Activated naive CD4-positive, alpha-beta T cell treated with anti-CD3 and anti-CD28 coated beads for 36 hours (primary cell): ENCODE data around the gene HAPLN1. TPM values are rescaled to one million over a fixed set of nuclear protein-coding genes. Genes with fewer than 3 reads are reported as not detected.

ENCODE experiments used
- CTCF ChIA-PET: fragments of 350-600 bp; sonication (Branson Sonifier 250); formaldehyde crosslinking; loops from one replicate; lab custom pipeline; 2021; ENCODE audit warnings: antibody characterized with exemption; lab: Charles Lee
- DNase-seq: peaks from one replicate; pipeline ENCODE4 v3.0.0-alpha.2; 2020
- H3K27ac Mint-ChIP-seq: one replicate; pipeline ENCODE4 v1.8.0; 2021; ENCODE audit warnings: mild to moderate bottlenecking, mixed read lengths
- H3K27me3 Mint-ChIP-seq: one replicate; pipeline ENCODE4 v1.8.0; 2021; ENCODE audit warnings: low read depth, mixed read lengths
- H3K36me3 Mint-ChIP-seq: one replicate; pipeline ENCODE4 v1.8.0; 2021; ENCODE audit warnings: low read depth, mixed read lengths
- H3K4me1 Mint-ChIP-seq: one replicate; pipeline ENCODE4 v1.8.0; 2021; ENCODE audit warnings: low read depth, mixed read lengths
- H3K4me3 Mint-ChIP-seq: one replicate; pipeline ENCODE4 v1.8.0; 2021; ENCODE audit warnings: mild to moderate bottlenecking, moderate library complexity, mixed read lengths
- H3K9me3 Mint-ChIP-seq: one replicate; pipeline ENCODE4 v1.8.0; 2021; ENCODE audit warnings: mixed read lengths
- intact Hi-C: fragments of 100-400 bp; cut with micrococcal nuclease; formaldehyde crosslinking; loops from one replicate; pipeline ENCODE4 v1.15.1; 2023
- total RNA-seq, 2 experiments: library from RNA; stranded (reverse); gene quantifications; one replicate each; pipeline ENCODE4 v1.2.3, GENCODE V29; 2021

Gene HAPLN1
- total RNA-seq, 2 experiments from 2014 or later: not detected

GRCh38 chr5:83714810-83715209 lies 5.8 kb downstream of the HAPLN1 start:
- H3K27ac Mint-ChIP-seq: no peak overlapping the region
- intact Hi-C loops: loop anchor here (5.0 kb wide), 2 partner anchors 212 to 1363 kb away; no protein-coding TSS in a partner anchor
- CTCF ChIA-PET: no interaction called here

DNA sequence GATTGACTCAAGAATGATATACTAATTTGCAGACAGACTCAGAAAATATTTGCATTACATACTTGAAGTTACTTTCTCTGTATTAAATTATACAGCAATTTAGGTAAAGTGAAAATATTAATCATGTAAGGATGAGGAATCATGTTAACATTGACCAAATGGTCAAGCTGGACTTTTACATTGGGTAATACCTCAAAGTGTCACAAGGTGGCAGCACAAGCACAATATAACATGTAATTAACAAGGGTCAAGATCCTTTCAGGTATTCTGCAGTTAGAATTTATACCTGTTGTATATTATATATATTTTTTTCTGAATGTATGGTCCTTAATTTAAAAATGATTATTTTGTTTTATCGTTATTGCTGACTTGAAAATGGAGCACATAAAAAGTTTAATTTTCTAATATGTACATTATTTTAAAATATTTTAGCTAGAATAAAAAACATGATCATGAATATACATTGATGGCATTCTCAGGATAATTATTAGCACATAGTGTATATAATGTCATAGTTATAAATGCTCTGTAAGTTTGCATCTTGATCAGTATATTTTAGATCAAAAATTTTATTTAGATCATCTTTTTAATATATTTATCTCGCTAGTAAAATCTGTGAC lies 8.6 kb downstream of the HAPLN1 start:
- no peak overlapping the region for H3K4me3 Mint-ChIP-seq
- peaks cover 16% of the 10 kb centered on the region for H3K27me3 Mint-ChIP-seq
- peak; percentile 36 for DNase-seq
- no peaks in the 10 kb centered on the region for H3K4me1 Mint-ChIP-seq
- CTCF ChIA-PET: interaction anchor here (1.0 to 1.2 kb wide), 4 partner anchors 10 to 451 kb away, joined by 3 to 4 read pairs (median 3); no protein-coding TSS in a partner anchor
- H3K36me3 Mint-ChIP-seq: no peaks in the 10 kb centered on the region
- H3K9me3 Mint-ChIP-seq: no peaks in the 10 kb centered on the region
- H3K27ac Mint-ChIP-seq: no peak overlapping the region
- intact Hi-C loops: no loop called here

More at GRCh38 chr5:83714810-83715209, 5.8 kb downstream of the HAPLN1 start:
- Mint-ChIP-seq H3K36me3 (no peaks in the 10 kb centered on the region), H3K27me3 (peaks cover 28% of the 10 kb centered on the region), H3K4me3 (no peak overlapping the region), H3K4me1 (no peaks in the 10 kb centered on the region), H3K9me3 (no peaks in the 10 kb centered on the region)
- DNase-seq: no peak

DNA sequence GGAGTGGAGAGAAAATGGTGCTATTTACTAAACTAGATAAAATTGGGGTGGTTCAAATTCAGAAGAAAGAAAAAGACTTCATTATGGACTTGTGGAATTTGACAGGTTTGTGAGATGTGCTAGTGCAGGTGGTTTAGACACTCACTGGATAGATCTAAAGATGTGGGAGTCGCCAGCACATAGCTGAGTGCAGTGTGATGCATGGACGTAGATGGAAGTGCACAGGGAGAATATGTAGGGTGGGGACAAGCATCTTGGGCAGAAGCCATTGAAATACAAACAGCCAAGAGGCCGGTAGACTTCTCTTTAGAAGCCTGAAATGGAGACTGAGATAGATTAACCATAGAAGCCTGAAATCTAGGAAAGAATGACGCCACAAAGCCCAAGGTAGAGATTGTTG lies 10.7 kb downstream of the HAPLN1 start:
- no peak for DNase-seq
- Mint-ChIP-seq H3K27ac (no peak overlapping the region), H3K4me3 (no peak overlapping the region), H3K27me3 (peaks cover 15% of the 10 kb centered on the region), H3K9me3 (no peaks in the 10 kb centered on the region), H3K36me3 (no peaks in the 10 kb centered on the region), H3K4me1 (no peaks in the 10 kb centered on the region)
- intact Hi-C loops: no loop called here
- CTCF ChIA-PET: no interaction called here

- no peak for DNase-seq
- H3K27ac Mint-ChIP-seq: no peak overlapping the region
- no peak overlapping the region for H3K4me3 Mint-ChIP-seq
- no peaks in the 10 kb centered on the region for H3K36me3 Mint-ChIP-seq
- peaks cover 21% of the 10 kb centered on the region for H3K27me3 Mint-ChIP-seq
- intact Hi-C loops: no loop called here
- CTCF ChIA-PET: no interaction called here
- no peaks in the 10 kb centered on the region for H3K4me1 Mint-ChIP-seq
- H3K9me3 Mint-ChIP-seq: peaks cover 4% of the 10 kb centered on the region
These were observed 12.5 kb downstream of the HAPLN1 start for GRCh38 chr5:83708170-83708569.

- DNase-seq: no peak
- H3K4me3 Mint-ChIP-seq: no peak overlapping the region
- no peaks in the 10 kb centered on the region for H3K4me1 Mint-ChIP-seq
- peaks cover 4% of the 10 kb centered on the region for H3K9me3 Mint-ChIP-seq
- CTCF ChIA-PET: interaction anchor here (1.6 kb wide), 1 partner anchor 10 kb away, joined by 4 read pairs; no protein-coding TSS in a partner anchor
- H3K27me3 Mint-ChIP-seq: peaks cover 13% of the 10 kb centered on the region
- no peaks in the 10 kb centered on the region for H3K36me3 Mint-ChIP-seq
- intact Hi-C loops: no loop called here
- H3K27ac Mint-ChIP-seq: no peak overlapping the region
These were observed 17.6 kb downstream of the HAPLN1 start for GRCh38 chr5:83703059-83703458.

DNA sequence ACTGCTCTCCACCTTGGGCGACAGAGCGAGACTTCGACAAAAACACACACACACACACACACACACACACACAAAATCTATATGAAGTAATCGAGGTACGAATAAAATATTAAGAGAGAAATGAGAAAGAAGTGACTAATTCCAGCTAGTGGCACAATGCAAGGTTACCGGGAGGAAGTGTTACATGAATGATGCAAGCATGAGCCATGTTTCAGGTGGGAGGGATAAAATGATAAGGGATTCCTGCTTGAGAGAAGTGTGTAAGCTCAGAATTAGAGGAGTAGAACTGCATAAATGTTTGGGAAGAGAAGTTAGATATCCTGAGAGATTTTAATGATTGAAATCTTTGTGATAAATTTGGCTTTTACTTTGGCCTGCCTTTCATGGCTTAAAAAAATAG lies 18.8 kb downstream of the HAPLN1 start:
- no peak overlapping the region for H3K27ac Mint-ChIP-seq
- H3K4me3 Mint-ChIP-seq: no peak overlapping the region
- CTCF ChIA-PET: interaction anchor here (0.6 to 1.6 kb wide), 2 partner anchors 11 to 849 kb away, joined by 3 to 4 read pairs; no protein-coding TSS in a partner anchor
- H3K4me1 Mint-ChIP-seq: no peaks in the 10 kb centered on the region
- intact Hi-C loops: no loop called here
- H3K36me3 Mint-ChIP-seq: no peaks in the 10 kb centered on the region
- H3K9me3 Mint-ChIP-seq: peaks cover 4% of the 10 kb centered on the region
- no peak for DNase-seq
- H3K27me3 Mint-ChIP-seq: peaks cover 13% of the 10 kb centered on the region

DNA sequence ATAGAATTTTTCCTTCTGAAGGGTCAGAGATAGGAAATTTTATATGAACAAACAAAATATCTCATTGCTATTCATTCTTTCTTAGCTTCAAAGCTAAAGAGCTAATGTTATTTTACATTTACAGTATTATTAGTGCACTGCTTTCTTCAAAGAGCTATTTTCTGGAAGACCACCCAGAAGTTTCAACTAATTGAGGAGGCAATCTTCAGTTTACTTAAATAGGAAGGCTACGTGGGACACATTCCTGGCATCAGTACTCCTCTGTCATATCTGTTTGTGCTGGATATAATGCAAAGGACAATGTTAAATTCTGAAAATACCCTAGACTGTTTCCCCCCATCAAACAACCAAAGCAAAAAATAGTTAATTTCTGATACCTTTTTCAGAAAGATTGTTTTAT lies 30.8 kb downstream of the HAPLN1 start:
- CTCF ChIA-PET: no interaction called here
- no peak for DNase-seq
- H3K36me3 Mint-ChIP-seq: no peaks in the 10 kb centered on the region
- intact Hi-C loops: no loop called here
- H3K27ac Mint-ChIP-seq: no peak overlapping the region
- no peaks in the 10 kb centered on the region for H3K4me1 Mint-ChIP-seq
- peaks cover 8% of the 10 kb centered on the region for H3K27me3 Mint-ChIP-seq
- H3K4me3 Mint-ChIP-seq: no peak overlapping the region
- no peaks in the 10 kb centered on the region for H3K9me3 Mint-ChIP-seq

DNA sequence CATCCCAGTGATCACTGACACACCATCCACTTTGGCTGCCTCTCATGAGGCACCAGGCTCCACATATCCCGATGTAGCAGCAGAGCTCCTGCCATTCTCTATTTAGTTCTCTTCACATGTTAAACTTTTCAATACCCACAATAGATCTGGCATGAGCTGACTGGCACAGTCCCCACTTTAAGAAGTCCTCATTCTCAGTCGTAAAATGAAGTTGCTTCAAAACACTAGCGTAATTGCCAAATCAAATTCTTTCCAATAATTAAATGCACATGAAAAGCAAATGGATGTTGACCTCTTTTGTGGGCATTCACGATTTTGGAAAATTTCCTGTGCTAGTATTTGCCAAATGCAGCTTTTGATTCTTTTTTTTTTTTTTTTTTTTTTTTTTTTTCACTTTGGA lies 32.4 kb downstream of the HAPLN1 start:
- Mint-ChIP-seq H3K9me3 (no peaks in the 10 kb centered on the region), H3K36me3 (no peaks in the 10 kb centered on the region), H3K27ac (no peak overlapping the region), H3K4me3 (no peak overlapping the region), H3K4me1 (no peaks in the 10 kb centered on the region), H3K27me3 (peaks cover 8% of the 10 kb centered on the region)
- DNase-seq: no peak
- intact Hi-C loops: no loop called here
- CTCF ChIA-PET: interaction anchor here (0.6 kb wide), 1 partner anchor 764 kb away, joined by 4 read pairs; no protein-coding TSS in a partner anchor

- no peak for DNase-seq
- Mint-ChIP-seq H3K27me3 (peaks cover 8% of the 10 kb centered on the region), H3K36me3 (no peaks in the 10 kb centered on the region), H3K4me1 (no peaks in the 10 kb centered on the region), H3K27ac (no peak overlapping the region), H3K4me3 (no peak overlapping the region), H3K9me3 (no peaks in the 10 kb centered on the region)
- CTCF ChIA-PET: no interaction called here
- intact Hi-C loops: no loop called here
These were observed 33.5 kb downstream of the HAPLN1 start for GRCh38 chr5:83687124-83687619.

- no peak overlapping the region for H3K27ac Mint-ChIP-seq
- H3K36me3 Mint-ChIP-seq: no peaks in the 10 kb centered on the region
- H3K4me3 Mint-ChIP-seq: no peak overlapping the region
- no peaks in the 10 kb centered on the region for H3K9me3 Mint-ChIP-seq
- peaks cover 8% of the 10 kb centered on the region for H3K27me3 Mint-ChIP-seq
- DNase-seq: no peak
- CTCF ChIA-PET: no interaction called here
- intact Hi-C loops: no loop called here
- H3K4me1 Mint-ChIP-seq: no peaks in the 10 kb centered on the region
These were observed 34.4 kb downstream of the HAPLN1 start for GRCh38 chr5:83686251-83686650.

DNA sequence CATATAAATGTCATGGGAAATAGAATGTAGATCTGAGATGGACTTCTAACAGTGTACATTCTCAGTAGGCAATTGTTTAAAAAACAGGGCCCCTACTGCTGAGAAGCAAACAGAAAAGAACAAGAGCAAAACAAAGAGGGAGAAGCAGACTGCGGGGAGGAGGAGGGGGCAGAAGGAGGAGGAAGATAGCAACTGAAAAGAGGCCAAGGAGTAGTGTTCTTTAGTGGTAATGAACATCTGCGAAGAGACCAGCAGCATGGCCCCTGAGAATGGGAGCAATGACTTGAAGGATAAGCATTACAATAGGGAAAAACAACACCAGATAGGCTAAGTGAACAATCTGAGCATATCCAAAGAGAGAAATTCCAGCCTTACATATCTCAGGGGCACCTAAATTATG lies 36.8 kb downstream of the HAPLN1 start:
- no peaks in the 10 kb centered on the region for H3K36me3 Mint-ChIP-seq
- no peaks in the 10 kb centered on the region for H3K9me3 Mint-ChIP-seq
- H3K4me1 Mint-ChIP-seq: no peaks in the 10 kb centered on the region
- no peak overlapping the region for H3K4me3 Mint-ChIP-seq
- DNase-seq: no peak
- CTCF ChIA-PET: no interaction called here
- no peaks in the 10 kb centered on the region for H3K27me3 Mint-ChIP-seq
- no peak overlapping the region for H3K27ac Mint-ChIP-seq
- intact Hi-C loops: no loop called here

GRCh38 chr5:83672646-83673045 lies 48.0 kb downstream of the HAPLN1 start:
- H3K27me3 Mint-ChIP-seq: peaks cover 9% of the 10 kb centered on the region
- CTCF ChIA-PET: interaction anchor here (0.6 kb wide), 1 partner anchor 258 kb away, joined by 3 read pairs; no protein-coding TSS in a partner anchor
- H3K9me3 Mint-ChIP-seq: no peaks in the 10 kb centered on the region
- no peak overlapping the region for H3K27ac Mint-ChIP-seq
- H3K4me1 Mint-ChIP-seq: no peaks in the 10 kb centered on the region
- intact Hi-C loops: no loop called here
- DNase-seq: no peak
- H3K4me3 Mint-ChIP-seq: no peak overlapping the region
- H3K36me3 Mint-ChIP-seq: no peaks in the 10 kb centered on the region

GRCh38 chr5:83672158-83672557 lies 48.5 kb downstream of the HAPLN1 start:
- Mint-ChIP-seq H3K4me3 (no peak overlapping the region), H3K27me3 (peaks cover 9% of the 10 kb centered on the region), H3K4me1 (no peaks in the 10 kb centered on the region), H3K9me3 (no peaks in the 10 kb centered on the region), H3K36me3 (no peaks in the 10 kb centered on the region), H3K27ac (no peak overlapping the region)
- DNase-seq: no peak
- intact Hi-C loops: no loop called here
- CTCF ChIA-PET: no interaction called here
